Activated CD4-positive, alpha-beta T cell treated with anti-CD3 and anti-CD28 coated beads for 36 hours (primary cell): ENCODE data around the gene TBCD. TPM values are rescaled to one million over a fixed set of nuclear protein-coding genes. Genes with fewer than 3 reads are reported as not detected.

Experiments
- ATAC-seq: fragments of 200-7000 bp; cut with Tn5 transposase; one replicate; pipeline ENCODE4 v1.10.0; 2021; ENCODE audit warnings: mild to moderate bottlenecking, moderate library complexity
- CTCF ChIA-PET: fragments of 350-600 bp; sonication (Branson Sonifier 250); formaldehyde crosslinking; loops from one replicate; lab custom pipeline; 2021; ENCODE audit warnings: antibody characterized with exemption; lab: Charles Lee
- POLR2A ChIA-PET: fragments of 350-600 bp; sonication (Branson Sonifier 250); formaldehyde crosslinking; loops from one replicate; lab custom pipeline; 2021; ENCODE audit warnings: antibody characterized with exemption, inconsistent platforms; lab: Charles Lee
- DNase-seq: peaks from one replicate; pipeline ENCODE4 v3.0.0-alpha.2; 2020
- H3K27ac Mint-ChIP-seq: one replicate; pipeline ENCODE4 v1.8.0; 2021; ENCODE audit warnings: mixed read lengths
- H3K27me3 Mint-ChIP-seq: one replicate; pipeline ENCODE4 v1.8.0; 2021; ENCODE audit warnings: mixed read lengths
- H3K36me3 Mint-ChIP-seq: one replicate; pipeline ENCODE4 v1.8.0; 2021; ENCODE audit warnings: low read depth, mixed read lengths
- H3K4me1 Mint-ChIP-seq: one replicate; pipeline ENCODE4 v1.8.0; 2021; ENCODE audit warnings: mixed read lengths
- H3K4me3 Mint-ChIP-seq: one replicate; pipeline ENCODE4 v1.8.0; 2021; ENCODE audit warnings: mild to moderate bottlenecking, moderate library complexity, mixed read lengths
- H3K9me3 Mint-ChIP-seq: one replicate; pipeline ENCODE4 v1.8.0; 2021; ENCODE audit warnings: low read depth, mixed read lengths
- intact Hi-C, 2 experiments: fragments of 100-400 bp; cut with DNase I in 1 of 2; cut with micrococcal nuclease in 1 of 2; formaldehyde crosslinking; loops; one replicate each; pipeline versions ENCODE4 v1.14.2 to v1.15.1; 2022 to 2024; cut with DNase I, micrococcal nuclease
- total RNA-seq, 2 experiments: library from RNA; stranded (reverse); gene quantifications; one replicate each; pipeline ENCODE4 v1.2.3, GENCODE V29; 2021

TBCD gene
- total RNA-seq, 2 experiments from 2014 or later = 83.3 to 97.2 TPM

DNA sequence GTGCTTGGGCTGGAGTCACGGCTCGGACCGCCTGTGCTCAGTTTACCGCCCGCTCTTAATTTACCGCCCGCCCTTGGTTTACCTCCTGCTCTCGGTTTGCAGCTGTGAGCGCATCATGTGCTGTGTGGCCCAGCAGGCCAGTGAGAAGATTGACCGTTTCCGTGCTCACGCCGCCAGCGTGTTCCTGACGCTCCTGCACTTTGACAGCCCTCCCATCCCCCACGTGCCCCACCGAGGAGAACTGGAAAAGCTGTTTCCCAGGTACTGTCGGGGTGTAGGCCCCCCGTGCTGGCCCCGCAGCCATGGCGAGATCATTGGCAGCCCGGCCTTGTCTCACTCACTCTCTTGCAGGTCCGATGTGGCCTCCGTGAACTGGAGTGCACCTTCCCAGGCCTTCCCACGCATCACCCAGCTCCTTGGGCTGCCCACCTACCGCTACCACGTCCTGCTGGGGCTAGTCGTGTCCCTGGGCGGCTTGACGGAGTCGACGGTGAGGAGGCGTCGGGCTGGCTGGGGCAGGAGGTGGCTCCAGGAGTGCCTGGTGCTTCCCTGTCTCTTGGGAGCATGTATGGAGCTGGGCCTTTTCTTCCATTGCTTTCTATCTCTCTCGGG is 177.3 kb downstream of the TBCD start:
- DNase-seq (no peak), ATAC-seq (no peak)
- Mint-ChIP-seq H3K36me3 (peaks cover 41% of the 10 kb centered on the region), H3K4me3 (no peak overlapping the region), H3K27me3 (no peaks in the 10 kb centered on the region), H3K27ac (no peak overlapping the region), H3K4me1 (no peaks in the 10 kb centered on the region), H3K9me3 (no peaks in the 10 kb centered on the region)
- intact Hi-C loops = no loop called here
- POLR2A ChIA-PET = no interaction called here
- CTCF ChIA-PET = no interaction called here

GRCh38 chr17:82929676-82930042 is 177.8 kb downstream of the TBCD start:
- intact Hi-C loops = no loop called here
- Mint-ChIP-seq H3K9me3 (no peaks in the 10 kb centered on the region), H3K4me3 (no peak overlapping the region), H3K4me1 (no peaks in the 10 kb centered on the region), H3K27me3 (no peaks in the 10 kb centered on the region), H3K27ac (no peak overlapping the region), H3K36me3 (peaks cover 38% of the 10 kb centered on the region)
- ChIA-PET CTCF (no interaction called here), POLR2A (no interaction called here)
- ATAC-seq (no peak), DNase-seq (no peak)

- H3K4me1 Mint-ChIP-seq = no peaks in the 10 kb centered on the region
- no peak overlapping the region for H3K27ac Mint-ChIP-seq
- ATAC-seq (no peak), DNase-seq (no peak)
- intact Hi-C loops = no loop called here
- ChIA-PET POLR2A (no interaction called here), CTCF (no interaction called here)
- H3K27me3 Mint-ChIP-seq = no peaks in the 10 kb centered on the region
- H3K9me3 Mint-ChIP-seq = no peaks in the 10 kb centered on the region
- H3K4me3 Mint-ChIP-seq = no peak overlapping the region
- peaks cover 38% of the 10 kb centered on the region for H3K36me3 Mint-ChIP-seq
These were observed 178.4 kb downstream of the TBCD start for GRCh38 chr17:82930043-82930923.

- intact Hi-C loops = no loop called here
- Mint-ChIP-seq H3K27me3 (no peaks in the 10 kb centered on the region), H3K4me1 (no peaks in the 10 kb centered on the region), H3K36me3 (peaks cover 43% of the 10 kb centered on the region), H3K27ac (no peak overlapping the region), H3K4me3 (no peak overlapping the region), H3K9me3 (no peaks in the 10 kb centered on the region)
- no peak for DNase-seq
- ChIA-PET POLR2A (no interaction called here), CTCF (no interaction called here)
- ATAC-seq = no peak
These were observed 179.2 kb downstream of the TBCD start for GRCh38 chr17:82930924-82931698.

- POLR2A ChIA-PET = no interaction called here
- Mint-ChIP-seq H3K4me3 (no peak overlapping the region), H3K4me1 (no peaks in the 10 kb centered on the region), H3K36me3 (peaks cover 44% of the 10 kb centered on the region), H3K9me3 (no peaks in the 10 kb centered on the region), H3K27ac (no peak overlapping the region), H3K27me3 (no peaks in the 10 kb centered on the region)
- no peak for DNase-seq
- CTCF ChIA-PET = no interaction called here
- intact Hi-C loops = no loop called here
- ATAC-seq = no peak
These were observed 180.0 kb downstream of the TBCD start for GRCh38 chr17:82931699-82932517.

- no peak overlapping the region for H3K4me3 Mint-ChIP-seq
- DNase-seq (no peak), ATAC-seq (no peak)
- peaks cover 44% of the 10 kb centered on the region for H3K36me3 Mint-ChIP-seq
- intact Hi-C loops = no loop called here
- CTCF ChIA-PET = no interaction called here
- no peaks in the 10 kb centered on the region for H3K27me3 Mint-ChIP-seq
- no peak overlapping the region for H3K27ac Mint-ChIP-seq
- no peaks in the 10 kb centered on the region for H3K4me1 Mint-ChIP-seq
- no peaks in the 10 kb centered on the region for H3K9me3 Mint-ChIP-seq
- POLR2A ChIA-PET = no interaction called here
These were observed 180.8 kb downstream of the TBCD start for GRCh38 chr17:82932518-82933310.

DNA sequence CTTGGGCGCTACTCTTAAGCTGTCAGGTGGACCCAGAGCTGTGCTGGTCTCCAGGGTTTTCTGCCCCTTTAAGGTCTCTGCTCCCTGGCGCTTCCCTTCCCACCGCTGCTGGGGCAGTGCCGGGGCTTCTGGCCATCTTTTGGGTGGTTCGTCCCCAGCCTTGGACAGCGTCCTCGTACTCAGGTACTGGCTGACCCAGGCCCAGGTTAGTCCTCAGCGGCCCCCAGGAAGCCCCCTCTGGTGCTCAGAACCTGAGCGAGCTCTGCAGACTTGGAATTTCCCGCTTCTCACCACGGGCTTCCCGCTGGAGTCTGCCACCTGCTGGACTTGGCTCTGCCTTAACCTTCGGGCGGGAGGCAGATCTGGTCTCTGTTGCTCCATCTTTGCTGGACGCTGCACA is 182.0 kb downstream of the TBCD start:
- Mint-ChIP-seq H3K4me3 (no peak overlapping the region), H3K36me3 (peaks cover 42% of the 10 kb centered on the region), H3K27me3 (no peaks in the 10 kb centered on the region), H3K4me1 (no peaks in the 10 kb centered on the region), H3K27ac (no peak overlapping the region), H3K9me3 (no peaks in the 10 kb centered on the region)
- DNase-seq = no peak
- ChIA-PET POLR2A (no interaction called here), CTCF (interaction anchor here (0.6 to 1.2 kb wide), 2 partner anchors 16 to 424 kb away, joined by 3 to 5 read pairs; no protein-coding TSS in a partner anchor)
- intact Hi-C loops = no loop called here
- no peak for ATAC-seq

- Mint-ChIP-seq H3K27ac (no peak overlapping the region), H3K27me3 (no peaks in the 10 kb centered on the region), H3K9me3 (no peaks in the 10 kb centered on the region), H3K4me1 (no peaks in the 10 kb centered on the region), H3K4me3 (no peak overlapping the region), H3K36me3 (peaks cover 39% of the 10 kb centered on the region)
- ChIA-PET CTCF (no interaction called here), POLR2A (no interaction called here)
- intact Hi-C loops = no loop called here
- DNase-seq (no peak), ATAC-seq (no peak)
These were observed 184.3 kb downstream of the TBCD start for GRCh38 chr17:82935966-82936767.

DNA sequence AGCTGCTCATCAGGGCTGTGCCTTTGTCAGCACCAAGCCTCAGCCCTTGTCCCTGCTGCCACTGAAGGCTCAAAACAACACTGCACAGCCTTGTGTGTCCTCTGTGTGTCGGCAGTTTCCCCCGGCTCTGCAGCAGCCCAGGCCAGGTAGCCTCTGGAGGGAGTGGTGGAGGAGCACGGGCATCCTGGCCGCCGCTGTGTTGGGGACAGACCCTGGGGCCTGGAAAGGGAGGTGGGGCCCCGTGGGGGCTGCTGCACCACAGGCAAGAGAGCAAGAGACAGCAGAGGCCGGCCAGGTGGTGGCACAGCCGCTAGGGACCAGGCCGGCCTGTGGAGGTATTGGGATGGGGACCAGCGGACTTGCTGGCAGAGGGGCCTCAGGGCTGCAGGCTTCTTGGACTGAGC is 184.9 kb downstream of the TBCD start:
- no peak overlapping the region for H3K4me3 Mint-ChIP-seq
- H3K36me3 Mint-ChIP-seq = peaks cover 42% of the 10 kb centered on the region

More for the DNA sequence above, 184.9 kb downstream of the TBCD start:
- CTCF ChIA-PET = no interaction called here
- DNase-seq (no peak), ATAC-seq (no peak)
- no peaks in the 10 kb centered on the region for H3K9me3 Mint-ChIP-seq
- H3K27me3 Mint-ChIP-seq = no peaks in the 10 kb centered on the region
- no peak overlapping the region for H3K27ac Mint-ChIP-seq
- no peaks in the 10 kb centered on the region for H3K4me1 Mint-ChIP-seq
- intact Hi-C loops = no loop called here
- POLR2A ChIA-PET = no interaction called here
